SJSA1 (cell line): ENCODE data around the gene CYP2A6. TPM values are rescaled to one million over a fixed set of nuclear protein-coding genes. Genes with fewer than 3 reads are reported as not detected.
"Not testable (repeated sequence)": the region's sequence is repeated elsewhere in the genome, so short reads cannot be mapped to it uniquely, and the experiment has no call there.

Source experiments
- DNase-seq, 2 experiments: peaks; one replicate each; pipeline ENCODE4 v3.0.0-alpha.2; 2015 to 2020; ENCODE audit warnings: low spot score in 2 of 2, low read depth in 1 of 2
- H3K27ac ChIP-seq: fragments of 250-450 bp; sonication (Bioruptor Pico); 2 replicates; pipeline ENCODE4 v1.5.1; 2020; ENCODE audit warnings: mild to moderate bottlenecking, moderate library complexity
- H3K27me3 ChIP-seq: fragments of 250-450 bp; sonication (Bioruptor Pico); replicated peaks from 2 replicates; pipeline ENCODE4 v1.5.1; 2020; ENCODE audit warnings: mild to moderate bottlenecking, moderate library complexity
- H3K36me3 ChIP-seq: fragments of 250-450 bp; sonication (Bioruptor Pico); 2 replicates; pipeline ENCODE4 v1.5.1; 2020; ENCODE audit warnings: mild to moderate bottlenecking
- H3K4me1 ChIP-seq: fragments of 250-450 bp; sonication (Bioruptor Pico); replicated peaks from 2 replicates; pipeline ENCODE4 v1.6.1; 2021; ENCODE audit warnings: mild to moderate bottlenecking
- H3K4me3 ChIP-seq: fragments of 250-450 bp; sonication (Bioruptor Pico); 2 replicates; pipeline ENCODE4 v1.5.1; 2020; ENCODE audit warnings: mild to moderate bottlenecking
- H3K9me3 ChIP-seq: fragments of 250-450 bp; sonication (Bioruptor Pico); replicated peaks from 2 replicates; pipeline ENCODE4 v1.5.1; 2020; ENCODE audit warnings: mild to moderate bottlenecking
- total RNA-seq: library from RNA; depleted of rRNA; stranded (reverse); fragments of >200 nt; shearing (Covaris generic); gene quantifications from 2 replicates; pipeline ENCODE4 v1.2.3, GENCODE V29; 2014

Gene CYP2A6
- total RNA-seq, 1 experiment from 2014 or later: not detected

DNA sequence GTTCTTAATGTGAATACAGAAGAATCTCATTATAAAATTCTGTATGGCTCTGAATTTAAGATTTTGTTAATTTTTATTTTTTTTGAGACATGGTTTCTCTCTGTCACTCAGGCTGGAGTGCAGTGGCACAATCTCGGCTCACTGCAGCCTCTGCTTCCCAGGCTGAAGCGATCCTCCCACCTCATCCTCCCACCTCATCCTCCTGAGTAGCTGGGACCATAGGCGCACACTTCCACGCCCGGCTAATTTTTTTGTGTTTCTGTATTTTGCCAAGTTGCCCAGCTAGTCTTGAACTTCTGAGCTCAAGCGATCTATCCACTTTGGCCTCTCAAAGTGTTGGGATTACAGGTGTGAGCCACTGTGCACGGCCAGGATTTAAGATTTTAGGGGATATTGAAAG, 17.5 kb upstream of the CYP2A6 start:
- Histone ChIP-seq H3K27me3 (0 out of 2 replicates have a peak, but pooled peaks cover 5% of the 10 kb centered on the region), H3K9me3 (no peaks in the 10 kb centered on the region), H3K36me3 (no peaks in the 10 kb centered on the region), H3K4me1 (no peaks in the 10 kb centered on the region), H3K27ac (no peak overlapping the region), H3K4me3 (no peak overlapping the region)
- DNase-seq: no peak

DNA sequence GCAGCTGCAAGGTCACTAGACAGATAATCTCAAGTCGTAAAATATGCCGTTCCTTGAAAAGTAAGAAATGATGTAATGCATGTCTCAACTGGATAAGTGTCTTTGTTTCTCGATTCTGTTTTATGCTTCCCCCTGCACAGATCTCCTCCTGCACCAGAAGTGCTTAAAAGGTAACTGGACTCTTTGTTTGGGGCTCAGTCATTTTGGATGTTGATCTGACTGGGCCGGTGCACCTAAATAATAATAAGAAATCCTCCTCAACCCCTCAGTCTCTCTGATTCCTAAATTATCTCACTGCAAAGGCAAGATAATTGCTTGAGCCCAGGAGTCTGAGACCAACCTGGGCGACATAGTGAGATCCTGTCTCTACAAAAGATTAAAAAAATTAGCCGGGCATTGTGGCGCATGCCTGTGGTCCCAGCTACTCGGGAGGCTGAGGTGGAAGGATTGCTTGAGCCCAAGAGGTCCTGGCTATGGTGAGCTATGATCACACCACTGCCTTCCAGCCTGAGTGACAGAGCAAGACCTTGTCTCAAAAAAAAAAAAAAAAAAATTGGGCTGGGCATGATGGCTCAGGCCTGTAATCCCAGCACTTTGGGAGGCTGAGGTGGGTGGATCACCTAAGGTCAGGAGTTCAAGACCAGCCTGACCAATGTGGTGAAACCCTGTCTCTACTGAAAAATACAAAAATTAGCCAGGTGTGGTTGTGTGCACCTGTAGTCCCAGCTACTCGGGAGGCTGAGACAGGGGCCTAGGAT, 14.7 kb upstream of the CYP2A6 start:
- not testable (repeated sequence) for H3K4me3 ChIP-seq, DNase-seq, H3K36me3 ChIP-seq, H3K4me1 ChIP-seq, H3K9me3 ChIP-seq, H3K27me3 ChIP-seq, H3K27ac ChIP-seq

GRCh38 chr19:40862785-40863184, 12.5 kb upstream of the CYP2A6 start:
- no peak for DNase-seq
- no peaks in the 10 kb centered on the region for H3K4me1 ChIP-seq
- no peaks in the 10 kb centered on the region for H3K9me3 ChIP-seq
- H3K36me3 ChIP-seq: no peaks in the 10 kb centered on the region
- no peaks in the 10 kb centered on the region; the same call in 1 of the 2 replicates for H3K27me3 ChIP-seq
- no peak overlapping the region for H3K27ac ChIP-seq
- no peak overlapping the region for H3K4me3 ChIP-seq

DNA sequence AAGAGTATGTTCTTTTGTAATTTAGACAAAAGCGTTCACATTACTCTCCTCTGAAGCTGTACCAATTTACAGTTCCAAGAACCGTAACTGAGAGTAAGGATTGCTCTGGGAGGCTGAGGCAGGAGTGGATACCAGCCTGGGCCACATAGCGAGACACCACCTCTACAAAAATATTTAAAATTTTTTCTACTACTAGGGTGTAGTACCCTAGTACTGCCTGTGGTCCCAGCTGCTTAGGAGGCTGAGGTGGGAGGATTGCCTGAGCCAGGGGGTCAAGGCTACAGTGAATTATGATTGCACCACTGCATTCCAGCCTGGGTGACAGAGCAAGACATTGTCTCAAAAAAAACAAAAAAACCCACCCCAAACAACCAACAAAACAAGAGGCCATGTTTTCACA, 12.1 kb upstream of the CYP2A6 start:
- no peaks in the 10 kb centered on the region for H3K36me3 ChIP-seq
- H3K4me1 ChIP-seq: no peaks in the 10 kb centered on the region
- peaks cover 2% of the 10 kb centered on the region; the same call in 1 of the 2 replicates for H3K27me3 ChIP-seq
- no peak overlapping the region for H3K27ac ChIP-seq
- no peak for DNase-seq
- no peak overlapping the region for H3K4me3 ChIP-seq
- no peaks in the 10 kb centered on the region for H3K9me3 ChIP-seq

DNA sequence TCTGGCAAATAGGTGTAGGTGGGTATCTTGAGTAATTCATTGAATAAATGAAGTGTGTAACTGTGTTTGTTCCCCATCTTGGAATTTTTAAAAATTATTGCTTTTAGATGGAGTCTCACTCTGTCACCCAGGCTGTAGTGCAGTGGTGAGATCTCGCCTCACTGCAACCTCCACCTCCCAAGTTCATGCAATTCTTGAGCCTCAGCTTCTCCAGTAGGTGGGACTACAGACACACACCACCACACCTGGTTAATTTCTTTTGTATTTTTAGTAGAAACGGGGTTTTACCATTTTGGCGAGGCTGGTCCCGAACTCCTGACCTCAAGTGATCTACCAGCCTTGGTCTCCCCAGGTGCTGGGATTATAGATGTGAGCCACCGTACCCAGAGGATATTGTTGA, 7.9 kb upstream of the CYP2A6 start:
- Histone ChIP-seq H3K36me3 (no peaks in the 10 kb centered on the region), H3K9me3 (no peaks in the 10 kb centered on the region), H3K27me3 (peaks cover 2% of the 10 kb centered on the region; the same call in 1 of the 2 replicates), H3K4me1 (no peaks in the 10 kb centered on the region), H3K4me3 (no peak overlapping the region), H3K27ac (no peak overlapping the region)
- no peak for DNase-seq

DNA sequence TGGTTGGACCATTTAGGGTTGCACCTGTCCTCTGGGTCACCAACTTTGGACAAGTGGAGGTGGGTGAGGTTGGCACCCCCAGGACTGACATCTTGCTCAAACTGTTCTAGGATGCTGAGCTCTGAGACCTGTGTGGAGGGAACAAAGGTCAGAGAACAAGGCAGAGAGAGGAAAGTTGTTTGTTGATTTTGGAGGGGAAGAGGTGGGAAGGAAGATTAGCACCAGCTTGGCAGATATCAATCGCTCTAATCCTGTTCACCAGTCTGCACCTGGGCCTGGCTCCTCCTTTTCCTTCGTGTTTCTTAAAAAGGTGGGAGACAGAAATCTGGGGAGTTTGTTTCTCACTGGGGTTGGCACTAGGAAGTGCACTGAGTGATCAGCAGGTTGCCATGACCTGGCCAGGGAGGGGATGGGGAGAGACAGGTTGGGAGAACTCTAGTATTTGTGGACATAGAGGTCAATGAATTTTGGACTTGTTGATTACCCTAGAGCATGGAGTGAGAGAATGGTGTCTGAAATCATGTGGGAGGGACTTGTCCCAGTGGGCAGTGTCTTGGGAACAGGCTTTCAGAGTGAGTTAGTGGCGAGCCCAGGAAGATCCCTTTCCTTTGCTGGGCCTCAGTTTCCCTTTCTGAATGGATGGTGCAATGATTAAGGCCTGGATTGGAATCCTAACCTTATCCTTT, 2.4 kb upstream of the CYP2A6 start:
- H3K36me3 ChIP-seq, H3K4me3 ChIP-seq, DNase-seq, H3K4me1 ChIP-seq, H3K9me3 ChIP-seq, H3K27ac ChIP-seq, H3K27me3 ChIP-seq: not testable (repeated sequence)

DNA sequence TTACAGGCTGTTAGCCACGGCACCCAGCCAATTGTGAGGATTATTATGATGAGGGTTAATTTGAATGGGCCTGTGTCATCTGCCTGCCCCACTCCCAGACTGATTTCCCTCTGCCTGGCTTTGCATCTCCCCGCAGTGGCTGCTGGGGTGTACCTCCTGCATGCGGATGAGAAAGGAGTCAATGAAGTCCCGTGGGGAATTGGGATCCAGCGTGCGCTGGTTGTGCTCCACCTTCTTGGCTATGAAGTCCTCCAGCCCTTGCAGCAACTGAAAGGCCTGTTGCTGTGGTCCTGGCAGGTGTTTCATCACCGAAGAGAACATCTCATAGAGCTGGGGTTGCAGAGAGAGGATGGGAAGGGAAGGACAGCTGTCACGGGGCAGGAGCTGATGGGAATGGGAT, 3.5 kb downstream of the CYP2A6 start:
- not testable (repeated sequence) for H3K36me3 ChIP-seq

GRCh38 chr19:40843653-40844052, 6.6 kb downstream of the CYP2A6 start:
- H3K4me1 ChIP-seq, H3K27me3 ChIP-seq, H3K27ac ChIP-seq, DNase-seq, H3K4me3 ChIP-seq, H3K36me3 ChIP-seq, H3K9me3 ChIP-seq: not testable (repeated sequence)

More for the DNA sequence above, 3.5 kb downstream of the CYP2A6 start:
- H3K9me3 ChIP-seq, DNase-seq, H3K27me3 ChIP-seq, H3K4me3 ChIP-seq, H3K4me1 ChIP-seq, H3K27ac ChIP-seq: not testable (repeated sequence)

- not testable (repeated sequence) for H3K4me3 ChIP-seq, H3K36me3 ChIP-seq, DNase-seq, H3K27ac ChIP-seq, H3K27me3 ChIP-seq, H3K4me1 ChIP-seq, H3K9me3 ChIP-seq
Observed at GRCh38 chr19:40842997-40843652, 7.1 kb downstream of the CYP2A6 start.

- H3K4me3 ChIP-seq, DNase-seq, H3K27ac ChIP-seq, H3K27me3 ChIP-seq, H3K4me1 ChIP-seq, H3K9me3 ChIP-seq, H3K36me3 ChIP-seq: not testable (repeated sequence)
Observed at GRCh38 chr19:40842012-40842411, 8.2 kb downstream of the CYP2A6 start.

- H3K4me3 ChIP-seq, H3K9me3 ChIP-seq, H3K36me3 ChIP-seq, H3K4me1 ChIP-seq, H3K27me3 ChIP-seq, DNase-seq, H3K27ac ChIP-seq: not testable (repeated sequence)
Observed at GRCh38 chr19:40838477-40838876, 11.8 kb downstream of the CYP2A6 start.

- no peak for DNase-seq
- Histone ChIP-seq H3K4me3 (no peak overlapping the region), H3K9me3 (no peaks in the 10 kb centered on the region), H3K27ac (no peak overlapping the region), H3K4me1 (no peaks in the 10 kb centered on the region), H3K27me3 (0 out of 2 replicates have a peak, but pooled peaks cover 4% of the 10 kb centered on the region), H3K36me3 (no peaks in the 10 kb centered on the region)
Observed at GRCh38 chr19:40836754-40837429, 13.4 kb downstream of the CYP2A6 start.

- not testable (repeated sequence) for H3K9me3 ChIP-seq, H3K27ac ChIP-seq, DNase-seq, H3K27me3 ChIP-seq, H3K36me3 ChIP-seq, H3K4me1 ChIP-seq, H3K4me3 ChIP-seq
Observed at GRCh38 chr19:40833728-40834533, 16.3 kb downstream of the CYP2A6 start.
